ENCODE data around the gene TRDMT1. TPM values are rescaled to one million over a fixed set of nuclear protein-coding genes. Genes with fewer than 3 reads are reported as not detected.

The TRDMT1 gene
- total RNA-seq, 1 donor from 2014 or later, result 5.9 TPM

DNA sequence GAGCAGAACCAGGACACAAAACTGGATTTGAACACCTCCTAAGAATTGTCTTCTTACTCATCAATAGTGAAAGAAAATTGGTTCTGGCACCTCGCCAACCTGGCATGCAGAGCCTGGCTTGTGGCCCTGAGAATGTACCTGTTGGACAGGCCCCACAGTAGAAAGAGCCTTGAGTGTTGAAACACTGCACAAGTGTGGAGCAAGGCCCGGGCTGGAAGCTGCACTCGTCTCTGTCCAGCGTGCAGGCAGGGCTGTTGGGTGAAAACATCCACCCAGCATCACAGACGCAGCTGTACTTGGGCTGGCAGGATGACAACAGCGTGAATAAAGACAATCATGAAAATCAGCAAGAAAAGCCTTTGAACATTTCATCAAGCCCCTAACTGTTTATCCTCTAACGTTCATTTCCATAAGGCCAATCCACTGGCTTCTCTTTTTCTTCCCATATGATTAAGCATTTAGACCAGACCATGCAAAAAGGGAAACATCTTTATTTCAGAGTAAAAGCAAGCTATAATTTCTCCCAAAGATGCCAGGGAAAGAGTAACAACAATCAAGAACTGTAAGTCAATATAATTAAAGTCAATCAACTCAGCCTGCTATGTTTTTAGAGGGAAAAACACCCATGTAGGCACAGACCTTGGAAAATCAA is 87.5 kb downstream of the TRDMT1 start:
- Histone ChIP-seq H4K20me1 (ENCODE audit: insufficient read depth, low read length) (no peaks in the 10 kb centered on the region), H3K27me3 (ENCODE audit: insufficient read depth, low read length) (no peaks in the 10 kb centered on the region), H3K9me3 (ENCODE audit: insufficient read depth, low read depth, low read length) (no peaks in the 10 kb centered on the region), H3K4me3 (ENCODE audit: insufficient read depth, low read depth, low read length) (no peak overlapping the region), H3K27ac (ENCODE audit: low read depth, low read length) (no peak overlapping the region), H3K9ac (ENCODE audit: low read length) (no peak overlapping the region), H3K4me1 (ENCODE audit: insufficient read depth, low read length) (peaks cover 11% of the 10 kb centered on the region), H3K4me2 (ENCODE audit: low read length) (no peak overlapping the region), H3K79me2 (ENCODE audit: insufficient read depth, low read length) (no peaks in the 10 kb centered on the region), H3K36me3 (ENCODE audit: insufficient read depth, low read length) (no peaks in the 10 kb centered on the region), H2AFZ (ENCODE audit: low read depth, low read length) (no peak overlapping the region)
- Mint-ChIP-seq H3K36me3 (ENCODE audit: low read depth, unreplicated experiment) (no peaks in the 10 kb centered on the region), H3K9me3 (ENCODE audit: unreplicated experiment) (no peaks in the 10 kb centered on the region), H3K27me3 (ENCODE audit: low read depth, unreplicated experiment) (no peaks in the 10 kb centered on the region), H3K27ac (ENCODE audit: unreplicated experiment) (no peak overlapping the region), H3K4me1 (ENCODE audit: low read depth, unreplicated experiment) (peaks cover 6% of the 10 kb centered on the region), H3K4me3 (ENCODE audit: unreplicated experiment) (no peak overlapping the region)
- DNase-seq (ENCODE audit: low read depth), result peak; percentile 30
- no peak for FAIRE-seq
- TF ChIP-seq EZH2 (IDR thresholded peaks at IDR 0.05; ENCODE audit: insufficient read depth, low read length) (no peak), CTCF (IDR thresholded peaks at IDR 0.05; ENCODE audit: insufficient read depth, low read depth, low read length) (no peak)

DNA sequence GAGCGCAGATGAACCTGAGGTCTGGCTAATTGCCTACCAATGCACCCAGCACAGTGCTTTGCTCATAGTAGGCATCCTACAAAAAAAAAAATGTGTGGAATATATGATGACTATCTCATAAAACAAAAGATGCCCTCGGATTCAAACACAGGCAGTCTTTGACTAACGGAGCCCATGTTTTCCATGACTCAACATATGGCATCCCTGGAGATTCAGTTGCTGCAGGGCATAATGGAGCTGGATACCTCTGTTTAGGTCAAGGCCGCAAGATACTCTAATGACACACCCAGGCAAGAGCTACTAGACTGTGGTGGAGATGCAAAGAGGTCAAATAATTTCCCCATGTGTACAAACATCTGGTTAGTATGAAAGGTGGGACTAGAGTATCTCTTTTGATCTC is 88.1 kb downstream of the TRDMT1 start:
- no peak overlapping the region for H3K4me3 Mint-ChIP-seq (ENCODE audit: unreplicated experiment)
- Histone ChIP-seq H3K4me3 (ENCODE audit: insufficient read depth, low read depth, low read length) (no peak overlapping the region), H3K36me3 (ENCODE audit: insufficient read depth, low read length) (no peaks in the 10 kb centered on the region), H3K9ac (ENCODE audit: low read length) (no peak overlapping the region), H3K27ac (ENCODE audit: low read depth, low read length) (no peak overlapping the region), H3K27me3 (ENCODE audit: insufficient read depth, low read length) (no peaks in the 10 kb centered on the region), H3K79me2 (ENCODE audit: insufficient read depth, low read length) (no peaks in the 10 kb centered on the region), H2AFZ (ENCODE audit: low read depth, low read length) (no peak overlapping the region), H3K4me2 (ENCODE audit: low read length) (no peak overlapping the region), H4K20me1 (ENCODE audit: insufficient read depth, low read length) (no peaks in the 10 kb centered on the region), H3K4me1 (ENCODE audit: insufficient read depth, low read length) (peaks cover 11% of the 10 kb centered on the region), H3K9me3 (ENCODE audit: insufficient read depth, low read depth, low read length) (no peaks in the 10 kb centered on the region)
- peaks cover 10% of the 10 kb centered on the region for H3K4me1 Mint-ChIP-seq (ENCODE audit: low read depth, unreplicated experiment)
- no peak for FAIRE-seq
- H3K9me3 Mint-ChIP-seq (ENCODE audit: unreplicated experiment), result no peaks in the 10 kb centered on the region
- H3K36me3 Mint-ChIP-seq (ENCODE audit: low read depth, unreplicated experiment), result no peaks in the 10 kb centered on the region
- DNase-seq (ENCODE audit: low read depth), result no peak
- TF ChIP-seq EZH2 (IDR thresholded peaks at IDR 0.05; ENCODE audit: insufficient read depth, low read length) (no peak), CTCF (IDR thresholded peaks at IDR 0.05; ENCODE audit: insufficient read depth, low read depth, low read length) (no peak)
- no peak overlapping the region for H3K27ac Mint-ChIP-seq (ENCODE audit: unreplicated experiment)
- H3K27me3 Mint-ChIP-seq (ENCODE audit: low read depth, unreplicated experiment), result no peaks in the 10 kb centered on the region

DNA sequence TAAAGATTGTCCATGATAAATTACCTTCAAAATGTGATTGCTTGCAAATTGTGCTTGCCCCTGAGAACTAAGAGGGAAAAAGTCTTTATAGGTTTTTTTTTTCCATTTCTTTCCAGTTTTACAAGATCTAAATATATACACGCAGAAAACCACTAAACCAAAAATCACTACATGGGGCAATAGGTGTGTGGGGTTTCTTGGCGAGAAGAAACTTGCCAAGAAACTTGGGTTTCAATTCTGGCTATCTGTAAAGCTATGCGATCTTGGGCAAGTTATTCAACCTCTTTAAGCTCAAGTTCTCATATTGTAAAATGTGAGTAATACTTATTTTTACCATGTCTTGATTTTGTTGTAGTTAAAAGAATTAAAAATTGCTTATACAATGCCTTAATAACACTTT is 88.9 kb downstream of the TRDMT1 start:
- DNase-seq (ENCODE audit: low read depth) (no peak), FAIRE-seq (no peak)
- Histone ChIP-seq H3K36me3 (ENCODE audit: insufficient read depth, low read length) (no peaks in the 10 kb centered on the region), H3K9ac (ENCODE audit: low read length) (no peak overlapping the region), H3K4me3 (ENCODE audit: insufficient read depth, low read depth, low read length) (no peak overlapping the region), H2AFZ (ENCODE audit: low read depth, low read length) (no peak overlapping the region), H3K27me3 (ENCODE audit: insufficient read depth, low read length) (no peaks in the 10 kb centered on the region), H3K79me2 (ENCODE audit: insufficient read depth, low read length) (no peaks in the 10 kb centered on the region), H3K4me2 (ENCODE audit: low read length) (no peak overlapping the region), H3K9me3 (ENCODE audit: insufficient read depth, low read depth, low read length) (no peaks in the 10 kb centered on the region), H3K4me1 (ENCODE audit: insufficient read depth, low read length) (peaks cover 11% of the 10 kb centered on the region), H4K20me1 (ENCODE audit: insufficient read depth, low read length) (no peaks in the 10 kb centered on the region), H3K27ac (ENCODE audit: low read depth, low read length) (no peak overlapping the region)
- H3K36me3 Mint-ChIP-seq (ENCODE audit: low read depth, unreplicated experiment), result no peaks in the 10 kb centered on the region
- no peaks in the 10 kb centered on the region for H3K9me3 Mint-ChIP-seq (ENCODE audit: unreplicated experiment)
- H3K27me3 Mint-ChIP-seq (ENCODE audit: low read depth, unreplicated experiment), result no peaks in the 10 kb centered on the region
- no peak overlapping the region for H3K27ac Mint-ChIP-seq (ENCODE audit: unreplicated experiment)
- TF ChIP-seq EZH2 (IDR thresholded peaks at IDR 0.05; ENCODE audit: insufficient read depth, low read length) (no peak), CTCF (IDR thresholded peaks at IDR 0.05; ENCODE audit: insufficient read depth, low read depth, low read length) (no peak)
- H3K4me1 Mint-ChIP-seq (ENCODE audit: low read depth, unreplicated experiment), result peaks cover 10% of the 10 kb centered on the region
- H3K4me3 Mint-ChIP-seq (ENCODE audit: unreplicated experiment), result no peak overlapping the region
